AG09319 (cell line): ENCODE data around the gene GLIS2.
A peak's percentile ranks its signal among the peaks of the same experiment; 100 is the strongest.

Source experiments
- DNase-seq: peaks from one replicate; pipeline ENCODE4 v3.0.0-alpha.2; 2010; ENCODE audit warnings: low read depth; ENCODE audit errors: extremely low read depth
- TF ChIP-seq, protein P1 (sequence below): IDR thresholded peaks from 2 replicates; pipeline ENCODE4 v1.5.1; 2011; ENCODE audit warnings: low read depth, mild to moderate bottlenecking, inconsistent platforms, low read length, moderate library complexity

GLIS2 gene

DNA sequence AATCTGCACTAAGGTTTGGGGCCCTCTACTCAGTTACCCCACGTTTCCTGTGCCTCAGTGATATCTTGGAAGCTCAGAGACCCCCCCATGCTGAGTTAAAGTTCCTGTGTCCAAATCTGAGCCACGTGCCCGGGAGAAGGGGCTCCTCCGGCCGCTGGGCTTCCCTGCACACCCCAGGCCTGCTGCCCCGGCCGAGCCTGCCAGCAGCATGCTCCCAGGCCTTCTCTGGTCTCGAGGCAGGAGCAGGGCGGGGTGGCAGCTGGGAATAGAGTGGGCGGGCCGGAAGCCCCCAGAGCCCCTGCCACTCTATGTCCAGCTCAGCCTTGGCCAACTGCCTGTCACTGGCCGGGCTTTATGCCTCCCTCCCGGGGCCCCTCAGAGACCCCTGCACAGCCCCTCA, 50.1 kb downstream of the GLIS2 start:
- DNase-seq: no peak
- TF ChIP-seq, protein P1, sequence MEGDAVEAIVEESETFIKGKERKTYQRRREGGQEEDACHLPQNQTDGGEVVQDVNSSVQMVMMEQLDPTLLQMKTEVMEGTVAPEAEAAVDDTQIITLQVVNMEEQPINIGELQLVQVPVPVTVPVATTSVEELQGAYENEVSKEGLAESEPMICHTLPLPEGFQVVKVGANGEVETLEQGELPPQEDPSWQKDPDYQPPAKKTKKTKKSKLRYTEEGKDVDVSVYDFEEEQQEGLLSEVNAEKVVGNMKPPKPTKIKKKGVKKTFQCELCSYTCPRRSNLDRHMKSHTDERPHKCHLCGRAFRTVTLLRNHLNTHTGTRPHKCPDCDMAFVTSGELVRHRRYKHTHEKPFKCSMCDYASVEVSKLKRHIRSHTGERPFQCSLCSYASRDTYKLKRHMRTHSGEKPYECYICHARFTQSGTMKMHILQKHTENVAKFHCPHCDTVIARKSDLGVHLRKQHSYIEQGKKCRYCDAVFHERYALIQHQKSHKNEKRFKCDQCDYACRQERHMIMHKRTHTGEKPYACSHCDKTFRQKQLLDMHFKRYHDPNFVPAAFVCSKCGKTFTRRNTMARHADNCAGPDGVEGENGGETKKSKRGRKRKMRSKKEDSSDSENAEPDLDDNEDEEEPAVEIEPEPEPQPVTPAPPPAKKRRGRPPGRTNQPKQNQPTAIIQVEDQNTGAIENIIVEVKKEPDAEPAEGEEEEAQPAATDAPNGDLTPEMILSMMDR: no peak

DNA sequence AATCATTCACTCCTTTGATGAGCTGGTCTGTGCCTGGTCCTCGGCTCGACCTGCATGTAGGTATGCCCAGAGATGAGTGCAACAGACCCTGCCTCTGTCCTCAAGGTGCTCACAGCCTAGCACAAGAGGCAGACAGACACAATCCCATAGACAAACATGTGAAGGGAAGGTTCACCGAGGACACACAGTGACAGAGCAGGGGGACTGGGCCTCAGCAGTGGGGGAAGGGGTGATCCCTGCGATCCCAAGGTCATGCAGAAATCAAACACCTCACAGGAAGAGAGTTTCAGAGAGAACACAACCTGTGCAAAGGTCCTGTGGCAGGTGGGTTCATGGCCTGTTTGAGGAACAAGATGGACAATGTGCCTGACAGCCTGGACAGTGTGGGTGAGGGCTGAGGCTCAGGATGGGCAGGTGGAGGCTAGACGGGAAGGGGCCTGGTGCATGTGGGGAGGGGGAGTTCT, 51.6 kb downstream of the GLIS2 start:
- no peak for DNase-seq
- TF ChIP-seq, protein P1: no peak

DNA sequence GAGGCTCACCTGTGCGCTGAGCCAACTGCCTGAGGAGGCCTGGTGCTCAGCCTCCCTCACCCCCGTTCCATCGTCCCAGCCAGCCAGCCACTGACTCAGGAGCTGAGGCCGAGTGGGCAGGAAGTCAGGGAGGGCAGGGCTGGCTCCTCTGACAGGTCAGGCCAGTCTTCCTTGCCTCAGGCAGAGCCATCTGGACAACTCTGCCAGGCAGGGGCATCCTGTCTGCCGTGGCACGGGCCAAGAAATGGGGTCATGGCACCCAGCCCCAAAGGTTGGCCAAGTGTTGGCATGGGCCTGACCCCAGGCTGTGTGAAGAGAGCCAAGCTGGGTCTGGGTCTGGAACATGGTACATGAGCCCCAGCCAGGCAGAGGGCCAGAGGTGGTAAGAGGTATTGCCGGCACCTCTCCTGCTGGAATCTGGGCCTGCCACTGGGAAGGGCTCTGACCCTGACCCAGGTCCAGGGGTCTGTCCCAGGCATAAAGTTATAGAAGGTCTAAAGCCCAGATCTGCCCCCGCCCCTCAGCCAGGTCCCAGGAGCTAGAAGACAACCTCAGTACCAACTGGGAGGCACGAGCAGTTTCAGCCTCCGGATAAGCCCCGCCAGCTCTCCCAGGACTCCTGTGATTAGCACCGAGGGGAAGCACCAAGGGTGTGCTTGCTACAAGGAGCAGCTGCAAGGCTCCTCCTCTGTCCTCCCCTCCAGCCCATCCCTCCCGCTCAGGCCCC, 53.3 kb downstream of the GLIS2 start:
- TF ChIP-seq, protein P1: no peak
- no peak for DNase-seq

DNA sequence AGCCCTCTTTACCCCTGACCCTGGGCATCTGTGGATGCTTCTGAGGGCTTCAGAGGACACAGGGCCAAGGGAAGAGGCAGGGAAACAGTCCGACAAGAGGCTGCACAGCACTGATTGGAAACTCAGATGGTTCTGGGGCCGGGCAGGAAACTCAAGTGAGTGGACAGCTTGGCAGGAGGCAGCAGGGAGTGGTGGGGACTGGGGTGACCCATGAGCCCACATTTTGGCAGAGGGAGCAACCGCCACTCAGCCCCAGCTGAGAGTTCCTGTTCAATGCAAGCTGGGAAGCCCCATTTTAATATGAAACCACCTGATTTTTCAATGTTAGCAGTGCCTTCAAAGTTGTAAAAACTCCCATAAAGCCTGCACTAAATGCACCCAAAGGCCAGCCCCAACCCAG, 54.3 kb downstream of the GLIS2 start:
- DNase-seq: no peak
- TF ChIP-seq, protein P1: no peak

DNA sequence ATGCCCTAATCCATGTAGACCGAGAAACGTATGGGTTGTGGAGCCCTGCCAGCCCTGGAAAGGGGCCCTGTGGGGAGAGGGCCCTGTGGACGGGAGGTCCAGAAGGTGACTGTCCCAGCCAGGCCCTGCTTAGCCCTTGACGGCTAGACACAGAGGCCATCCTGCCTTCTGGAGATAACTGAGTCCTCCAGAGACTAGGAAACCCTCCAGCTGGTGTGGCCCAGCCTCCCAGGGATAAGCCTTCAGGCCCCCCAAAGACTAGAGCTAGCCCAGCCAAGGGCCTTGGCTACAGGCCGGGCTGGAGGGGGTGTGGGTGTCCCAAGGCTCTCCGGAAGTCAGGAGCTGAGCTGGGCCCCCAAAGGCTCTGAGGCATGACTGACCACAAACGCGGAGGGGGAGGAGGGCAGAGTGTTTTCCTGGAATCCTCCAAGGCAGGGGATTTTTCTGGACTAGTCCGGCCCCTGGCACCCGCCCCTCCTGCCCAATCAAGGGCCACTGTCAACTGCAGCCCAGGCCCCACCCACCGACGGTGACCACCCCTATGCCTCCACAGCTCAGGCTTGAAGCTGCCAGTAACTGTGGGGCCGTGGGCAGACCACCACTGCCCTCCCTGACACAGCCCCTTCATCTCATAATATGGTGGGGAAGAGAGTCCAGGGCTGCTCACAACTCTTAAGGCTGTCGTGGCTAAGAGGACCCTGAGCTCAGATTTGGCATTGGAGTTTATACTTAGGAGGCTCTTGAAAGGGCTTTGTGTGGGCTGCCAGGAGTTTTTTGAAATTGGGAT, 54.9 kb downstream of the GLIS2 start:
- TF ChIP-seq, protein P1: no peak
- peak; percentile 86 for DNase-seq

DNA sequence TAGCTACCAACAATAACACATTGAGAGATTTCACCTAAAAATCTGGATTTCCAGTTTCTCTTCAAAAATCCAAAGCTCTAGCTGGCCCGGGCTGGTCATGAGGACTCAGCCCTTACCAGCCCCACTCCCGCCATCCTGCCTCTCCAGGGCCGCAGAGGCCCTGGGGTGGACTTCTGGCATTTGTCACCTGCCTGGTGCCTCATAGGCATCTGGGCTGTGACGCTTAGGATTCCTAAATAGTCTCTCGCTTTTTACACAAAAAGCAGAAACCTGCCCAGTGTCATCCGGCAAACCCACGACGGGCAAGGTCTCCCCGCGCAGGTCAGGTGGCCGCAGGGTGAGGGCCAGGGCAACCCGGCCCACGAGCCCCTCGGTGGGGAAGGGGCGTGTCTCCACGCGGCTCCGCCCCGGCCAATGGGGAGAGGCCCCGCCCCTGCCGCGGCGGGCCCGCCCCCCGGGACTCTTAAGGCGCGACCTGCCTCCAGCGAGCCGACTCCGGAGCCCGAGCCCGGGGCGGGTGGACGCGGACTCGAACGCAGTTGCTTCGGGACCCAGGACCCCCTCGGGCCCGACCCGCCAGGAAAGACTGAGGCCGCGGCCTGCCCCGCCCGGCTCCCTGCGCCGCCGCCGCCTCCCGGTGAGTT, 55.6 kb downstream of the GLIS2 start, which contains the start of gene VASN:
TSS of gene VASN (plus strand) at position 492 of the 644 bp plus-strand sequence. CDS start 9,030 bp downstream, outside the sequence.
- DNase-seq: no peak
- TF ChIP-seq, protein P1: no peak
